Right atrium auricular region (tissue), 2 donors: Measurements from ENCODE around the gene FAM83F. TPM values are rescaled to one million over a fixed set of nuclear protein-coding genes. Genes with fewer than 3 reads are reported as not detected.
A peak's percentile ranks its signal among the peaks of the same experiment; 100 is the strongest.

ENCODE experiments used
- DNase-seq: peaks from one replicate; pipeline ENCODE4 v3.0.0-alpha.2; 2019; ENCODE audit warnings: low spot score
- H3K27ac ChIP-seq, 2 donors: fragments of 200-600 bp; sonication (generic); 1 replicate in 1 of 2; 2 replicates in 1 of 2; pipeline ENCODE4 v1.5.1; 2016 to 2019
- H3K27me3 ChIP-seq, 2 donors: fragments of 200-600 bp; sonication (generic); one replicate each; pipeline versions ENCODE4 v1.5.1 to v1.6.0; 2017 to 2019
- H3K36me3 ChIP-seq: fragments of 200-600 bp; sonication (generic); one replicate; pipeline ENCODE4 v1.5.1; 2016
- H3K4me1 ChIP-seq, 2 donors: fragments of 200-600 bp; sonication (generic); one replicate each; pipeline versions ENCODE4 v1.5.1 to v1.6.0; 2017 to 2019
- H3K4me3 ChIP-seq, 2 donors: fragments of 200-600 bp; sonication (generic); 1 replicate in 1 of 2; 2 replicates in 1 of 2; pipeline ENCODE4 v1.5.1; 2017 to 2019; ENCODE audit warnings: mild to moderate bottlenecking in 1 of 2, moderate library complexity in 1 of 2
- H3K9me3 ChIP-seq, 2 donors: fragments of 200-600 bp; sonication (generic); one replicate each; pipeline ENCODE4 v1.5.1; 2019
- CTCF ChIP-seq, 2 donors: fragments of 200-600 bp; sonication (generic); IDR thresholded peaks; one replicate each; pipeline ENCODE4 v1.5.1; 2019; ENCODE audit warnings: antibody characterized with exemption in 2 of 2
- total RNA-seq, 2 donors: library from RNA; depleted of rRNA; stranded (reverse); fragments of >200 nt; gene quantifications; one replicate each; pipeline ENCODE4 v1.1.0, GENCODE V29; 2016

Gene FAM83F
- total RNA-seq, 2 donors from 2014 or later = 4.4 to 4.6 TPM

- no peaks in the 10 kb centered on the region for H3K27me3 ChIP-seq
- peak overlapping the region; percentile 86 to 99 for H3K4me3 ChIP-seq
- DNase-seq = no peak
- no peaks in the 10 kb centered on the region for H3K9me3 ChIP-seq
- peak in 1 of 2 donors; percentile 19 for TF ChIP-seq CTCF (IDR thresholded peaks at IDR 0.05)
- H3K4me1 ChIP-seq = peaks cover 0 to 44% of the 10 kb centered on the region in 2 donors
- peak overlapping the region; percentile 96 to 97 for H3K27ac ChIP-seq
- no peaks in the 10 kb centered on the region for H3K36me3 ChIP-seq
Measured at GRCh38 chr22:40044870-40045834, 50.4 kb downstream of the FAM83F start.

DNA sequence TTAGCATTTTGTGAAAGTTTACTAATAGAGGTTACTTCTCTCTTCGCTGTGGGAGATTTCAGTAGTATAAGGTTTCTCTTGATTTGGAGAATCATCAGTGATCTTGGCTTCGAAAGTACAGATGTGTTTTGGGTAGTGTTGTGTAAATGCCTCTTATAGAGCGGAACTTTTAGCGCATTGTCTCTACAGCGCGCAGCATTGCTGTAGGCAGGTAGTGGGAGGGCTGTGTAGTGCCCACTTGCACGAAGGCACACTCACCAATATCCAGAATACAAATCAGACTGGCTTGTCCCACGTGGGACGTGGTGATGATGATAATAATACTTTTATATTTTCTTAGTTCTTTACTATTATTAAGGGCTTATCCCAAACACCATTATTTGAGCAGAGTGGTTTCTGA lies 51.4 kb downstream of the FAM83F start:
- H3K9me3 ChIP-seq = no peaks in the 10 kb centered on the region
- H3K36me3 ChIP-seq = no peaks in the 10 kb centered on the region
- no peak for TF ChIP-seq CTCF (IDR thresholded peaks at IDR 0.05)
- H3K27ac ChIP-seq = peak overlapping the region in 1 of 2 donors; percentile 78
- peaks cover 0 to 43% of the 10 kb centered on the region in 2 donors for H3K4me1 ChIP-seq
- no peak overlapping the region for H3K4me3 ChIP-seq
- DNase-seq = no peak
- no peaks in the 10 kb centered on the region for H3K27me3 ChIP-seq

- H3K4me1 ChIP-seq = peaks cover 0 to 29% of the 10 kb centered on the region in 2 donors
- H3K27me3 ChIP-seq = no peaks in the 10 kb centered on the region
- H3K9me3 ChIP-seq = no peaks in the 10 kb centered on the region
- no peak overlapping the region for H3K4me3 ChIP-seq
- DNase-seq = no peak
- H3K27ac ChIP-seq = no peak overlapping the region
- TF ChIP-seq CTCF (IDR thresholded peaks at IDR 0.05) = no peak
- H3K36me3 ChIP-seq = no peaks in the 10 kb centered on the region
Measured at GRCh38 chr22:40050258-40050657, 55.5 kb downstream of the FAM83F start.

- Histone ChIP-seq H3K4me1 (peaks cover 0 to 28% of the 10 kb centered on the region in 2 donors), H3K9me3 (no peaks in the 10 kb centered on the region), H3K27ac (no peak overlapping the region), H3K4me3 (no peak overlapping the region), H3K27me3 (no peaks in the 10 kb centered on the region), H3K36me3 (no peaks in the 10 kb centered on the region)
- no peak for TF ChIP-seq CTCF (IDR thresholded peaks at IDR 0.05)
- DNase-seq = no peak
Measured at GRCh38 chr22:40051322-40051721, 56.6 kb downstream of the FAM83F start.

DNA sequence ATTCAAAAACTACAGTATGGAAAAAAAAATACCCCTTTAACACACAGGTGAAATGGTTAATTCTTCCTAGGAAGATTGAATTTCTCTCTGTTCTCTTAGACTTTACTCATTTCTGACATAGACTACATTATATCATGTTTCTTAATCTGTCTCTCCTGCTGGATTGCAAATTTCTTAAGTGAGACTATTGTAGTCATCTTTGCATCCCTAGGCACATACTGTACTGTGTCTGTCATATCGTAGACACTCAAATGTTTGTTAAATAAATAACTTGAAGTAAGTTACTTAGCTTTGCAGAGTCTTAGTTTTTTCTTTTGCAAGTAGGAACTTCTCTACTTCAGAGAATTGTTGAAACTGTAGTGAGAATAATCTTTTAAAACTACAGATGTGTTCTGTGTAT lies 58.7 kb downstream of the FAM83F start:
- Histone ChIP-seq H3K4me3 (no peak overlapping the region), H3K9me3 (no peaks in the 10 kb centered on the region), H3K27me3 (no peaks in the 10 kb centered on the region), H3K27ac (no peak overlapping the region), H3K4me1 (peaks cover 0 to 35% of the 10 kb centered on the region in 2 donors), H3K36me3 (no peaks in the 10 kb centered on the region)
- DNase-seq = no peak
- TF ChIP-seq CTCF (IDR thresholded peaks at IDR 0.05) = no peak
